Hindlimb muscle (tissue), 1 donor: Measurements from ENCODE around the gene PCP4. TPM values are rescaled to one million over a fixed set of nuclear protein-coding genes. Genes with fewer than 3 reads are reported as not detected.
"Not testable (repeated sequence)": the region's sequence is repeated elsewhere in the genome, so short reads cannot be mapped to it uniquely, and the experiment has no call there.

Source experiments
- DNase-seq: peaks from one replicate; pipeline ENCODE4 v3.0.0-alpha.2; 2013
- polyA plus RNA-seq: library from polyadenylated mRNA; unstranded; fragments of 120-200 nt; gene quantifications from one replicate; pipeline ENCODE4 v1.2.1, GENCODE V29; 2013; ENCODE audit not compliant: insufficient read length

Gene PCP4
- polyA plus RNA-seq, 1 donor: 1.9 TPM

- no peak for DNase-seq
These were observed 1.1 kb upstream of the PCP4 start for GRCh38 chr21:39866093-39866492.

GRCh38 chr21:39869141-39869818 is 2.0 kb downstream of the PCP4 start:
- no peak for DNase-seq

DNA sequence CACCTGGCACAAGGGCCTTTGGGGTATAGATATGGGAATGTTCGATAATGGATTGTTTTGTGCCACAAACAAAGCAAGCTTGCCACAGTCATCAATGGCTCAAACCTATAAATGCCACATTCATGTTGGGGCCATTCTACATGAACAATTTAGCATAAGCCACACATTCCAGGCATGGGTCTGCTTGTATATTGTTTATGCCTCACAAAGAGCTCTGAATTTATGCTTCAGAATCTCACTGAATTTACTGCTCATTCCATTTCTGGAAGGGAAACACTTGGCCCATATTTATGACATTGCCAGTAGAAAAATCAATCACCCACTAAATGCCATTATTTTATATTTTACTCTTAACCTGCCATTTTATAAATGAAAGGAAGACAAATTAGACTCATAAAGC is 6.4 kb downstream of the PCP4 start:
- no peak for DNase-seq

- no peak for DNase-seq
These were observed 7.0 kb downstream of the PCP4 start for GRCh38 chr21:39874206-39874605.

GRCh38 chr21:39874759-39875158 is 7.5 kb downstream of the PCP4 start:
- DNase-seq: no peak

- no peak for DNase-seq
These were observed 14.4 kb downstream of the PCP4 start for GRCh38 chr21:39881661-39882060.

DNA sequence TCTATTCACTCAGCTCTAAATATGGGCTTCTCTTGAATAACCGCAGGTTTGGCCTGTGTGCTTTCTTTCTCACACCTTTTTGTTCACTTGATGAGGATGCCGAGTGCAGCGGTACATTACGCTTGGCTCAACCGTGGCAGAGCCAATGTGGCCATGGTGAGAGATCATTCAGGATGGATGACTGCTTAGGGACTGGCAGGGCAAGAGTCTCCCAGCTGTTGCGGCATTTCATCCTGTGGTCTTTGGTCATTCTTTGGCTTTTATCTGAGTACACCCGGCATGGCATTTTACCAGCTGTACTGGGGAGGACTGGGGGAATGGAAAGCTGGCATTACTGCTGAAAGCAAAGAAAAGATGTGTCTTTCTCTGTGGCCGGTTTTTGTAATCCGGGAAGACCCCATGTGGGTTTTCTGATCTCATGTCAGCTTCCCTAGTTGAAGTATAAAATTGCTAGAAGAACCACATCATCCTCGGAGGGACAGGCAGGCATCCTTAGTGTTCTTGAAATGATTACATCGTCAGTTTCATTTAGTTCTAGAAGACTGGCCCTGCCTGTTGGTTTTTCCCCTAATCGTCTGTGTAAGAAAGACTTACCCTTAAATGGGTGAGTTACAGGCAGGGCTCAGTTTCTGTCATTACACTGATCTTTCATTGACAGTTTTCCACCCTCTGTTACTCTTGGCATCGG is 15.1 kb downstream of the PCP4 start:
- DNase-seq: no peak

DNA sequence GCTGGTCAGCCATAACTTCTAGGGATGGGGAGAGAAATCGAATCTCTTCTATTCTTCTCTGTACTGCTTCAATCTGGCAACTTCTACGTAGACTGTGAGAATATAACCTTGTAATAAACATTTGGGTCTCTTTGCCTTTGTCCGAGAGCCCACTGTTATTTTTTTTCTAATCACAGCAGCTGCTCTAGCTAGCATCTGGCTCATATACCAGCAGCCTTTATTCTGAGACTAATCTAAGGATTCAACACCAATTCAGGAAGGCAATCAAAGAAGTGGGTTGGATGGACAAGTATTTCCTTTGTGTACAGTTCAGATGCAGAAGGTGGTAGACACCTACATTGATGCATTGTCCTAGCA is 15.6 kb downstream of the PCP4 start:
- no peak for DNase-seq

DNA sequence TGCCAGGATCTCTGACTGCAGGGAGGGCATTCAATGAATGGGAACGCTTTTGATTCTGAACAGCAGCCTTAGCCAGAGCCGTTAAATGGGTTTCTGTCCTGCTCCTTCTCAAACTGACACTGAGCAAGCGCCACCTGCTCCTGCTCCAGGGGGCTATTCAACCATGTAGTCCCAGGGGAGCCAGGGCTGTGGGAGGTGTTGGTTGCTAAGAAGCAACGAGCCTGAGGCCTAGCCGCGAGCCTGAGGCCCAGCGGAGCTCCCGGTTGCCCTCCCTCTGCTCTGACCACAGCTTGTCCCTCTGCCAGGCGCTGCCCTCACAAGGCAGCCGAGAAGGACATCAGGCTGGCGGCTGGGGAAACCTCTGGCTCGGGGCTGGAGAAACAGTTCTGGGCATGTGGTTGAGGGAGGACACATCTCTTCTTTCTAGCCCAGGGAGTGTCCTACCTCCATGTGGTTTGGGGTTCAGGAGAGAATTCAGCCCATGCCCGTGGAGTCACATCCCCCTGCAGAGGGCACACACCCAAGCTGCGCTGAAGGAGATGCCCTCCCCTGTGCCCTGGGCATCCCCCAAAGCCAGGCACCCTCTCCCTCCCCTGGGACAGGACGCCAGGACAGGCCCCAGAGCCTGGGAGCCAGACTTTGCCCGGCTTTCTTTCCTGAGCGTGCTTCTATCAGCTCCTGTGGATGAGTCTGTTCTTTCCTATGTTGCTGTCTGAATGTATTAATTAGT is 18.0 kb downstream of the PCP4 start:
- DNase-seq: no peak

DNA sequence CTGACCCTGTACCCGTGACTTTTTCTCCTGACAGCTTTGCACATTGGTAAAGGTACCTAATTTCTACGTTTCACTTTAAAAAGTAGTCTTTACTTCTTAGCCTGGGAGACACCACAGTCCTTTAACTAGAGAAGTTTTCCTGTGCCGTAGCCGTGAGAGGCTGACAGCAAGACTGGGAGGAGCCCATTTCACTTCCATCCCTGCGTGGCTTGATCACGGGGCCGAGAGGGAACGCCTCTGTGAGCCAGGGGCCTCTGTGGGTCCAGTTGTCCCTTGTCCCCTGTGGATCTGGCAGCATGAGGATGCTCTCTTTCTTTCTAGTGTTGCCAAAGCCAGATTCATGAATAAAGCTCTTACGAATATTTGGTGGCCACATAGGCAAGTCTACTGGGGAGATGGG is 21.6 kb downstream of the PCP4 start:
- no peak for DNase-seq

DNA sequence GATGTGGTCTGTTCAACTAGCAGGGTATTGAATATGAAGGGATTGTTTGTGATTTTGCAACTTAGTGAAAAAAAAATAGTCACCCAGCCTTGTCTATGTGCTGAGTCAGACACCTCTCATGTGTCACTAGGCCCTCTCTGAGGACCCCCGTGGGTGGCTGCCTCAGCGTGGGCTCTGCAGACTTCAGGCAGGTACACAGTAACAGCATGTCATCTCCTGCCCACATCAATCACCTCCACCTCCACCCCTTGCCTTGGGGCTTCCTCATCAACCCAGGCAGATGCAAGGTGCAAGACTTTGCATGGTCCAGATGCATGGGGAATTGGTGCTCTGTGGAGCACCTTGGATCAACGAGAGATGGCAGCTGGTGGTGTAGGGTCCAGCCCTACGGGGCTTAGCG is 23.9 kb downstream of the PCP4 start:
- DNase-seq: no peak

- not testable (repeated sequence) for DNase-seq
These were observed 24.6 kb downstream of the PCP4 start for GRCh38 chr21:39891863-39892262.

- DNase-seq: no peak
These were observed 33.3 kb downstream of the PCP4 start for GRCh38 chr21:39900491-39900890.

DNA sequence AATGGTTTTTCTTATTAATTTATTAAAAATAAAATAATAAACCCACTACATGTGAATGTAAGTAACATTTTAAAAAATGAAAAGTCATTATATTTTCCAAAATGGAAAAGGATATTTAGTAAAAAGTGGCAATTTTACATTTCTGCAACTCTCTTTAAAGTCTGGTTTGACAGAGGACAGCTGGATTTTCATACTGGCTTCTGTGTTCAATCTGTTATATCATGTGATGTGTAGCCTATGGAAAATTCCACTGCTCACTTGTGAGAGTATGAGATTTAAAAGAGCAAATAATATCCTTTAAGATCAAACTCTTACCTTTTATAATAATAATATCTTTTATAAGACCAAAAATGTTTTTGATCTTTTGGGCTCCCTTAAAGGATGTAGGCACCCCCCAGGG is 33.7 kb downstream of the PCP4 start:
- no peak for DNase-seq

- no peak for DNase-seq
These were observed 35.7 kb downstream of the PCP4 start for GRCh38 chr21:39902986-39903385.

- no peak for DNase-seq
These were observed 37.2 kb downstream of the PCP4 start for GRCh38 chr21:39904457-39904856.

DNA sequence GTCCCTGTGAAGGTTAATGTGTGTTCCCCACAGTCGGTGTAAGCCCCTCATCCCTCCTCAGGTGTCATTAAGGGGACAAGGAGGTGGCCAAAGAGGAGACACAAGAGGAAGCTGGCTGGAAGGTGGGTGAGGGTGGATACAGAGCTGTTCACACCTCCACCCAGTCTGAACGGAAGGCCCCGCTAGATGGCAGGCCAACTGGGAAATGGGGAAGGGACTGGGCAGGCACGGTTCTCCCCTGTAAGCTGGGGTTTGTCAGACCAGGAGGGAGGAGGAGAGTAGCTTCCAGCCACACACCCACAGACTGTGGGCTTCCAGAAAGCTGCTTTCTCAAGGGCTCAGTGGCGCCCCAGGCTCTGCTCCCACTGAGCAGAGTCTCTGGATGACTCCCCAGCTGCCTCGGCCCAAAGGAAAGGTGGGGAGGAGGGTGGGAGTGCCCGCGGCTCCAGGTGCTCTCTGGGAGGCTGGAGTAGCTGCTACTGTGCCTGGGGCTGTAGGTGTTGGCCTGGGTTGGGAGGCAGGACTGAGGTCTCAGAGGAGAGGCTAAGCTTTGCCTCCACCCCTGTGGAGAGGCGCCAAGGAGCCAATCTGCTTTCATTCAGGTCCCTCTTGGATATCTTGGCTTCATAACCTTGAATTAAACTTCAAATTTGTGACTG is 41.2 kb downstream of the PCP4 start:
- no peak for DNase-seq

DNA sequence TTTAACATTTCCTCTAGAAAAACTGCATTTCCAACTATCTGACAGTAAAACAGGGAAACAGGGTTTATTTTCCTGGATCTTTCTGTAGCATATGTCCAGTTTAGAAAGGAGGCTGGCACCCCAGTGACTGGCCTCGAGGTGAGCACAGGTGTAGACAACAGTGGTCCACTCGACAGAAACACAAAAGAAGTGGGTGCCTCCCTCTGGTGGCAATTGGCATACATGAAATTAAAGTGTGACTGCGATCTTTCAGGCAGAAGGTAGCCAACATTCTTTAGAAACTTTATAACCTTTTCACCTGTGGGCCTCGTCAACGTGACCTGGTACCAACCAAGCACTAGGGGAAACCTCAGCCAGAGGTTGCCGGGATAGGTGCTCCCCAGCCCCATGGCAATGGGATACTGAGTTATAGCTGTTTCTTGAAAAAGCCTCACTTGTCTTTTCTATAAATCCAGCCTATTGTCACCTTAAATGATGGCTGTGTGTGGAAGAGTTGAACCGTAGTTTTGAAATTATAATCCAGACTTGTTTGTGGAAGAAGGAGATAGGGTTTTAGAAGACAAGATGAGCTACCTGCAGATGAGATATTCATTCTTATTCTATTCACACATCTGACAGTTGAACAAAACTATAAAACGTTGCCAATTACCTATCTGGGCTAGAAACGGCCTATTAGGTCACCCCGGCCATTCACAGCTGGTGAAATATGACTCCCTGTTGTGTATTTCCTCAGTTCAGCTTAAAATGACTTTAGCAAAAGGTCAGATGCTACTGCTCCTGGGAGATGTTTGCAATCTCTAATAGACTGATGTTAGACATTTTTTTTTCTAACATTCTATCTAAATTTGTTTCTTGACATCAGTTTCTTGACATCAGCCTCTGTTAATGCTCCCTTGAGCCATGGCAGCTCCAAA is 44.3 kb downstream of the PCP4 start:
- DNase-seq: no peak

DNA sequence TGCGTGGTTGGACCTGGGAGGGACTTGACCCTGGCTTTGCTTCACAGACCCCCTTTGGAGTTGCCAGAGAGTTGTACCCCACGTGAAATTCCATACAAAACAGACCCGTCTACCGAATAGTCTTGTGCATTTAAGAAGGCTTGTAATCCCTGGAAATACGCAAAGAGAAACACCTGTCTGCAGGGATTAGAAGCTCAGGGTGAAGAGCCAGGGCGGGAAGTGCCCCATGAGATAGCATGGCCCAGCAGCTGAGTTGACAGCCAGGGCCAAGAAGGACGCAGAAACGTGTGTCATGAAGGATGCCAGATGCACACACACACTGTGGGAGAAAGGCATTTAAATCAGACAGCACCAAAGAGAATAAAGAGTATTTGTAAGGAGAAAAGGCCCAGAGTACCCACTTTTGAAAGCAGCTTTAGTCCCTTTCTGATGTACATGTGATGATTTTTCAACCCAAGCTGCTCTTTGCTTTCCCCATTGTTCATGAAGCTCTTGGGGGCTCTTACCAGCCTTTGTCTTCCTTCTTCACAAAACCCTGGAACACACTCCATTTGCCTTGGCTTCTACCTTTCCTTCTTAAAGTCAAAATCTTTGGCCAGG is 46.6 kb downstream of the PCP4 start:
- no peak for DNase-seq

DNA sequence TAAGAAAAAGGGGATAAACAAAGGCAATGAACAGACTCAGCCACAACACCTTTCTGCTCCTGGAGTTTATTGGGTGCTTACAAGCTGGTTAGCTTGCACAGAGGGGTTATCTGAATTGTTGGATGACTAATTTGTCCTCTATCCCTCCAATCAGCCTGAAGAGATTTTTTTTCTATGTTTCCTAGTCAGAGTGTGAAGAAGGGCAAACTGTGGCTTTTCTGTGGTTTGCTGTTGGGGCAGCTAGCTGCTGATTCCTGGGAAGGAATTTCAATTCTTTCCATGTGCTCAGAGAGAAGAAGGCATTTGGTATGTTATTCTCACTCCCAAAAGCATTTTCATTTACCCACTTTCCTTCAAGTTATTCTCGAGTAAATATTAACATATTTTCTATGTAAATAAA is 48.6 kb downstream of the PCP4 start:
- no peak for DNase-seq

DNA sequence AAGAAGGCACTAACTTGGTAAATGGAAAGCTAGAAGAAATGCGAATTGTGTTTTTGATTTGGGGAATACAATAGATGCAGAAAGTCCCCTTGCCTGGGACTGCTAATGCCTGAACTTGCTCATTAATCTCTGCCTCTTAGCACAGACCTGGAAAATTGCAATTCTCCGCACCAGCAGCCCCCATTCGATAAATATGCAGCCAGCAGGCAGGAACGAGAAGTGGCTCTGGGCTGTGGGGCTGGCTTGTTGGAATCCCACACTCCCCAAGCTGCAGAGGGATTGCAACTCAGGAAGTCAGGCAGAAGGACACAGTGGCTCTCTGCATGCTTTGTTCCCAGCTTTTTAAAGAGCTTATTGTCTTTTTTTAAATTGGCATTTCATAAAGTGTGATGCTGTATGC is 51.3 kb downstream of the PCP4 start:
- DNase-seq: no peak

DNA sequence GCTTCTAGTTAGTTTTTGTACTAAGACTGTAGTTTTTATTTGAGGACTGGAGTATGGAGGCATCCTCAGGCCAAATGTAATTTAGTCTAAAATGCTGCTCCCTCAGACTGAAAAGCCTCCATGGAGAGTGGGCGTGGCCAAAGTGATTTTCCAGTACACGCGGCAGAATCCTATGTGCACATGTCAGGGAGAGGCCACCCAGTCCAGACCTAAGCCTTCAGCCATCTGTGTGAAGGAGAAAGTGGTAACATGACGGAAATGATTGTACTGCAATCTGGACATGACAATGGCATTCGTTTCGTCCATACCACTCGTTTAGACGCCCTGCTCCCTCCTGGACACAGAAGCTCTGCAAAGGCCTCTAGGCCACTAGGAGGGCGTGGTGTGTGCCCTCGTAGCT is 56.2 kb downstream of the PCP4 start:
- no peak for DNase-seq
